Stimulated activated CD4-positive, alpha-beta T cell treated with anti-CD3 and anti-CD28 coated beads, Interleukin-15, amount 100 ng/mL, for 48 hours (primary cell): Measurements from ENCODE around the gene TMEM131L.

Source experiments
- DNase-seq, 2 donors: peaks; one replicate each; pipeline ENCODE4 v3.0.0-alpha.2; 2020; ENCODE audit warnings: low read depth in 2 of 2

TMEM131L gene

GRCh38 chr4:153521999-153522801 is 56.0 kb downstream of the TMEM131L start:
- DNase-seq = peak; percentile 51 to 59

- DNase-seq = peak; percentile 30 to 41
Measured at GRCh38 chr4:153522802-153523094, 56.6 kb downstream of the TMEM131L start.

GRCh38 chr4:153523164-153523796 is 57.1 kb downstream of the TMEM131L start:
- no peak for DNase-seq

GRCh38 chr4:153523941-153524386 is 57.8 kb downstream of the TMEM131L start:
- DNase-seq = no peak

GRCh38 chr4:153524682-153525081 is 58.5 kb downstream of the TMEM131L start:
- DNase-seq = no peak

- DNase-seq = no peak
Measured at GRCh38 chr4:153527690-153528089, 61.5 kb downstream of the TMEM131L start.

GRCh38 chr4:153528705-153529485 is 62.7 kb downstream of the TMEM131L start:
- no peak for DNase-seq

- no peak for DNase-seq
Measured at GRCh38 chr4:153529646-153530045, 63.5 kb downstream of the TMEM131L start.

GRCh38 chr4:153530284-153530999 is 64.3 kb downstream of the TMEM131L start:
- no peak for DNase-seq

- DNase-seq = no peak
Measured at GRCh38 chr4:153531000-153531358, 64.8 kb downstream of the TMEM131L start.

- DNase-seq = no peak
Measured at GRCh38 chr4:153531976-153532626, 65.9 kb downstream of the TMEM131L start.

GRCh38 chr4:153532636-153533035 is 66.5 kb downstream of the TMEM131L start:
- DNase-seq = no peak

- no peak for DNase-seq
Measured at GRCh38 chr4:153533387-153533786, 67.2 kb downstream of the TMEM131L start.

- DNase-seq = no peak
Measured at GRCh38 chr4:153534792-153535629, 68.9 kb downstream of the TMEM131L start.

- DNase-seq = no peak
Measured at GRCh38 chr4:153535772-153536513, 69.8 kb downstream of the TMEM131L start.

- DNase-seq = no peak
Measured at GRCh38 chr4:153537493-153537960, 71.4 kb downstream of the TMEM131L start.

- no peak for DNase-seq
Measured at GRCh38 chr4:153538487-153539357, 72.6 kb downstream of the TMEM131L start.

GRCh38 chr4:153539422-153539821 is 73.3 kb downstream of the TMEM131L start:
- DNase-seq = no peak
